Ishikawa (cell line): ENCODE measurements around the gene ACADM.

Experiments
- CEBPB ChIP-seq: IDR thresholded peaks from 2 replicates; pipeline ENCODE4 v1.6.1; 2012
- CREB1 ChIP-seq: IDR thresholded peaks from 2 replicates; pipeline ENCODE4 v1.6.1; 2012; ENCODE audit warnings: low read depth
- EGR1 ChIP-seq: IDR thresholded peaks from 2 replicates; pipeline ENCODE4 v1.6.1; 2012
- EP300 ChIP-seq: IDR thresholded peaks from 2 replicates; pipeline ENCODE4 v1.6.1; 2012; ENCODE audit warnings: borderline replicate concordance
- FOXM1 ChIP-seq: IDR thresholded peaks from 2 replicates; pipeline ENCODE4 v1.6.1; 2012; ENCODE audit warnings: low read depth, borderline replicate concordance
- RAD21 ChIP-seq: IDR thresholded peaks from 2 replicates; pipeline ENCODE4 v1.6.1; 2012; ENCODE audit warnings: low read depth
- TAF1 ChIP-seq: IDR thresholded peaks from 2 replicates; pipeline ENCODE4 v1.6.1; 2012; ENCODE audit warnings: low read depth, mild to moderate bottlenecking
- TCF12 ChIP-seq: IDR thresholded peaks from 2 replicates; pipeline ENCODE4 v1.6.1; 2012; ENCODE audit warnings: low read depth
- TEAD4 ChIP-seq: IDR thresholded peaks from 2 replicates; pipeline ENCODE4 v1.6.1; 2012
- YY1 ChIP-seq: IDR thresholded peaks from 2 replicates; pipeline ENCODE4 v1.6.1; 2012; ENCODE audit warnings: low read depth
- ZBTB7A ChIP-seq: IDR thresholded peaks from 2 replicates; pipeline ENCODE4 v1.6.1; 2012; ENCODE audit warnings: low read depth
- TF ChIP-seq, protein P1 (sequence below): IDR thresholded peaks from 2 replicates; pipeline ENCODE4 v1.6.1; 2012
- TF ChIP-seq, protein P2 (sequence below): IDR thresholded peaks from 2 replicates; pipeline ENCODE4 v1.6.1; 2012; ENCODE audit warnings: low read depth, mild to moderate bottlenecking
- TF ChIP-seq, protein P3 (sequence below): IDR thresholded peaks from 2 replicates; pipeline ENCODE4 v1.6.1; 2012

DNA sequence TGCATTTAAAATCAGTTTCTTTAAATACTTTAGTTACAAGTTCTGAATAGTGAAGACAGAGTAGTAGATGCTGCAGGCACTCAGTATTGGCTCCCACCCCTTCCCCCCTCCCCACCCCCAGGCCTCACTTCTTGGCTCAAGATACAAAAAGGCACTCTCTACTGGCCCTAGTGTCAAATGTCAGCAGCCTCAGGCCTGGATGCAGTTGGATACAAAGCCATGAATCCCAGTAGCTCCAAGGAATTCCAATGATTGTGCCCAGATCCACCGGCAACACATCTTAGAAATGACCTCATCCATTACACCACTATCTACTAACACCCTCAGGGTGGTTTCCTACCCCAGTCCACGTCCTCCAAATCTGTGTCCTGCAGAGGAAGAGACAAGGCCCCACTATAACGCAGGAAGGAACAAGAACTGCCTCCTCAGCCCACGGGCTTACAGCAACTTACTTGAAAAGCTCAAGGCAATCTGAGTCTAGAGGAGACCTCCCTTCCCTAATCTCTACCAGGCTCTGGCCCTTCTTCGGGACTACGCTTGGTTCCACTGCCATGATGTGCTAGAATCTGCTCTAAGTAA lies 17.6 kb downstream of the ACADM start:
- TF ChIP-seq TCF12 (no peak), TAF1 (no peak), EP300 (no peak), YY1 (no peak), TEAD4 (no peak), CEBPB (no peak), RAD21 (no peak), CREB1 (no peak), EGR1 (no peak), ZBTB7A (no peak), FOXM1 (no peak)
- TF ChIP-seq, protein P1, sequence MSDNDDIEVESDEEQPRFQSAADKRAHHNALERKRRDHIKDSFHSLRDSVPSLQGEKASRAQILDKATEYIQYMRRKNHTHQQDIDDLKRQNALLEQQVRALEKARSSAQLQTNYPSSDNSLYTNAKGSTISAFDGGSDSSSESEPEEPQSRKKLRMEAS = no peak
- TF ChIP-seq, protein P2, sequence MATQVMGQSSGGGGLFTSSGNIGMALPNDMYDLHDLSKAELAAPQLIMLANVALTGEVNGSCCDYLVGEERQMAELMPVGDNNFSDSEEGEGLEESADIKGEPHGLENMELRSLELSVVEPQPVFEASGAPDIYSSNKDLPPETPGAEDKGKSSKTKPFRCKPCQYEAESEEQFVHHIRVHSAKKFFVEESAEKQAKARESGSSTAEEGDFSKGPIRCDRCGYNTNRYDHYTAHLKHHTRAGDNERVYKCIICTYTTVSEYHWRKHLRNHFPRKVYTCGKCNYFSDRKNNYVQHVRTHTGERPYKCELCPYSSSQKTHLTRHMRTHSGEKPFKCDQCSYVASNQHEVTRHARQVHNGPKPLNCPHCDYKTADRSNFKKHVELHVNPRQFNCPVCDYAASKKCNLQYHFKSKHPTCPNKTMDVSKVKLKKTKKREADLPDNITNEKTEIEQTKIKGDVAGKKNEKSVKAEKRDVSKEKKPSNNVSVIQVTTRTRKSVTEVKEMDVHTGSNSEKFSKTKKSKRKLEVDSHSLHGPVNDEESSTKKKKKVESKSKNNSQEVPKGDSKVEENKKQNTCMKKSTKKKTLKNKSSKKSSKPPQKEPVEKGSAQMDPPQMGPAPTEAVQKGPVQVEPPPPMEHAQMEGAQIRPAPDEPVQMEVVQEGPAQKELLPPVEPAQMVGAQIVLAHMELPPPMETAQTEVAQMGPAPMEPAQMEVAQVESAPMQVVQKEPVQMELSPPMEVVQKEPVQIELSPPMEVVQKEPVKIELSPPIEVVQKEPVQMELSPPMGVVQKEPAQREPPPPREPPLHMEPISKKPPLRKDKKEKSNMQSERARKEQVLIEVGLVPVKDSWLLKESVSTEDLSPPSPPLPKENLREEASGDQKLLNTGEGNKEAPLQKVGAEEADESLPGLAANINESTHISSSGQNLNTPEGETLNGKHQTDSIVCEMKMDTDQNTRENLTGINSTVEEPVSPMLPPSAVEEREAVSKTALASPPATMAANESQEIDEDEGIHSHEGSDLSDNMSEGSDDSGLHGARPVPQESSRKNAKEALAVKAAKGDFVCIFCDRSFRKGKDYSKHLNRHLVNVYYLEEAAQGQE = no peak
- TF ChIP-seq, protein P3, sequence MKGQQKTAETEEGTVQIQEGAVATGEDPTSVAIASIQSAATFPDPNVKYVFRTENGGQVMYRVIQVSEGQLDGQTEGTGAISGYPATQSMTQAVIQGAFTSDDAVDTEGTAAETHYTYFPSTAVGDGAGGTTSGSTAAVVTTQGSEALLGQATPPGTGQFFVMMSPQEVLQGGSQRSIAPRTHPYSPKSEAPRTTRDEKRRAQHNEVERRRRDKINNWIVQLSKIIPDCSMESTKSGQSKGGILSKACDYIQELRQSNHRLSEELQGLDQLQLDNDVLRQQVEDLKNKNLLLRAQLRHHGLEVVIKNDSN = no peak
